IPS-18c (cell line): ENCODE data around the gene NDUFS3.

Experiments
- H3K4me3 ChIP-seq: 2 replicates; pipeline ENCODE4 v1.7.0; 2013; ENCODE audit warnings: low read depth, mild to moderate bottlenecking, low read length, moderate library complexity; ENCODE audit not compliant: insufficient read depth
- H3K9me3 ChIP-seq: one replicate; pipeline ENCODE4 v1.6.1; 2013; ENCODE audit warnings: mild to moderate bottlenecking, low read length, moderate library complexity; ENCODE audit not compliant: control insufficient read depth, insufficient read depth

The NDUFS3 gene

DNA sequence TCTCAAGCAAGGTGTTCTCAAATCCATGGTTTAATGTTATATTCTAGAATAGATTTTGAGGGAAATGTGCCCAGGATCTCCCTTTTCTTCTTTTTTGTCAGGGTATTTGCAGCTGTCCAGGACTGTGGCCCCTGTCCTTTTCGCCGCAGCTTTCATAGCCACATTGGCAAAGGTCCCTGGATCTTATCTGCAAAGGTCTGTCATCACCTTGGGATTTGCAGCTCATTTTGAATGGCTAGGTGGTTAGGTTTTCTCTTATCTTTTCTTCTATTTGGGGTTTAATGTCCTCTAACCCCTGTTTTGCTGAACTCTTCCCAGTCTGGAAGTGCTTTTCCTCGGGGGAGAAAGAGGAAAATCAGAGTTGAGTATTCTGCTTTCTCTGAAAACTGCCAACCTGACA is 27.0 kb downstream of the NDUFS3 start:
- no peaks in the 10 kb centered on the region for H3K9me3 ChIP-seq
- no peak overlapping the region for H3K4me3 ChIP-seq

DNA sequence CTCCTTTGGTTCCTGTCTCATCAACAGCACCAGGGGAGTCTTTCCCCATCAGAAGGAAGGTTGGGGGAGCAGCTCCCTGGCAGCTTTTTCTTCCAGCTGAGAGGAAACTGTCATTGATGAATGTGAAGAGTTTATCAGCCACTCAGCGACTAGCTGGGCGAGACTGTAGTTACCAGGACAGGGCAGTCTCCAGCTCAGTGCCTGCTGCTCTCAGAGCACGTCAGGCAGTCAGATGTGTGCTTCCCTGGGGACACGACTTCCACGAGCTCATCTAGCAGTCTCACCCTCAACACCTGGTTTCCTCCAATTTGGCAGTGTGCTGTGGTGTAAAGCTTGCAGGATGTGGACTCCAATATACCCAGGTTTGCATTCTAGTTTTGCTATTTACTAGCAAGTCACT is 27.9 kb downstream of the NDUFS3 start:
- Histone ChIP-seq H3K4me3 (no peak overlapping the region), H3K9me3 (no peaks in the 10 kb centered on the region)

DNA sequence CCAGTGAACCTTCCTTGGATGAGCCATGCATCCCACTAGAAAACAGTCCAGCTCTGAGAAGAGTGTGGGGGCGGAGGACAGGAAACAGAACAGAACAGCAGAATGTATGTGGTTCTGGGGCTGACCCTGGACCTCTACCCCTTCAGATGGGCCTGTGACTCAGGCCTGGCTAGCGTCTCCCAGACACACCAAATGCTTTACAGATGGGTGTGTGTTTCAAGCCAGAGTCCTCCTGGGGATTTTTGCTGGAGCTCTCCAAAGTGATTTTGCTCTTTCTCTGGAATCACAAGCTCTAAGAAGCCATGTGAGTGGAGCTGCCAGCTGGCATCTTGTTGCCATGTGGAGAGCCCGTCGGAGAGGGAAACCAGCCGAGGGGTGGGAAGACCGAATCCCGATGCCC is 28.5 kb downstream of the NDUFS3 start:
- H3K9me3 ChIP-seq: no peaks in the 10 kb centered on the region
- no peak overlapping the region for H3K4me3 ChIP-seq

- Histone ChIP-seq H3K4me3 (no peak overlapping the region), H3K9me3 (no peaks in the 10 kb centered on the region)
These were observed 30.8 kb downstream of the NDUFS3 start for GRCh38 chr11:47609675-47610074.

DNA sequence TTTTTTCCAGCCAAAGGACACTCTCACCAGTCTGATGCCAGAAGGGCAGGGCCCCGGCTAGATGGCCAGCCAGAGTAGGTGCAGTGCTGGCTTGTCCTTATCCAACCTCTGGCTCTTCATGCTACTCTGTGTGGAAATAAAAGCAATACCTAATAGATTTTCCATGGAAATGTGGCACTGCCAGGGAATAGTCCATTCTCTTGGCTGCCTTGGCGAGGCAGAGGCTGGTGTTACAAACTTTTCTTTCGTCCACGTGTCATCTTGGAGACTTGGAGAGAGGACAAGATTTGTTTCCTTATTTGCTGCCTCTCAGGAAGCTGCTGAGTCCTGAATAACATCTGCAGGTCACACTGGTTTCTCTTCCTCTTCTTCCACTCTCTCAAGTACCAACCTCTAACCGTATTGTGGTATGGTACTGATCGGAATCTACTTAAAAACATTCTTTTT is 32.5 kb downstream of the NDUFS3 start:
- no peak overlapping the region for H3K4me3 ChIP-seq
- H3K9me3 ChIP-seq: no peaks in the 10 kb centered on the region

DNA sequence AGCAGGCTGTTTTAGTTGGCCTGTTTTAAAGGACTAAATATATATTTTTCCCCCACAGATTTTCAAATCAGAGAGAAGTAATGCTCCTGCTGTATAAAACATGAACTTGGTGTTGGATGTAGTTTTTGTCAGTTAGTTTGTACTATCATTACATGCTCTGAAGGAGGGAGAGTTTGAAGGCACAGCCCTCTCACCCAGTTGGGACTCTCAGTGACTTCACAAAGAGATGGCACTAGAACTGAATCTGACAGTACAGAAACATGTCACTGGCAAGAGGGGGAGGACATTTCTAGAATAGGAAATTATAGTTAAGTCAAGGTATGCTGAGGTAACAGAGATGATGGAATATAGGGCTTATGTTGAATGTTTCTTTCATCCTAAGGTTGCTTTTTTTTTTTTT is 36.4 kb downstream of the NDUFS3 start:
- Histone ChIP-seq H3K4me3 (no peak overlapping the region), H3K9me3 (no peaks in the 10 kb centered on the region)

DNA sequence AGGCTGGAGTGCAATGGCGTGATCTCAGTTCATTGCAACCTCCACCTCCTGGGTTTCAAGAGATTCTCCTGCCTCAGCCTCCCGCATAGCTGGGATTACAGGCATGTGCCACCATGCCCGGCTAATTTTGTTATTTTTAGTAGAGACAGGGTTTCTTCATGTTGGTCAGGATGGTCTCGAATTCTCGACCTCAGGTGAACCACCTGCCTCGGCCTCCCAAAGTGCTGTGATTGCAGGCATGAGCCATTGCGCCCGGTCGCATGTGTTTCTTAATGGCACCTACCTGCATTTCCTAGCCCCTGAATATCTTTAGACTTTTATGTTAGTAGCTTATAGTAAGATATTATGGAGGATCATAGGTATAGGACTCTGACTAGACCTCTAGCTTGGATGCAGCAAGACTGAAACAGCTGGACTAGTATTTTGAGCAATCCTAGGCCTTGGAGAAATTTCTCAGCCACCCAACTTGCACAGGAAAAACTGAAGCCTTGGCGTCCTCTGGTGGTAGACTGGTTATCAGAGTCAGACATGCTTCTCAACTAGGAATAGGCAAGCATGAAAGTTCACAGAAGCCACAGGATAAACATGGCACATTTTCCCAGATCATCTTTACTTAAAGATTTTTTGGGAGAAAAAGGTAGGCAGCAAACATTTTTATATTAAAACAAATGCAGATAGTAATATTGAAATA is 38.0 kb downstream of the NDUFS3 start:
- no peaks in the 10 kb centered on the region for H3K9me3 ChIP-seq
- H3K4me3 ChIP-seq: no peak overlapping the region

GRCh38 chr11:47617417-47617809 is 38.5 kb downstream of the NDUFS3 start:
- no peaks in the 10 kb centered on the region for H3K9me3 ChIP-seq
- no peak overlapping the region for H3K4me3 ChIP-seq

DNA sequence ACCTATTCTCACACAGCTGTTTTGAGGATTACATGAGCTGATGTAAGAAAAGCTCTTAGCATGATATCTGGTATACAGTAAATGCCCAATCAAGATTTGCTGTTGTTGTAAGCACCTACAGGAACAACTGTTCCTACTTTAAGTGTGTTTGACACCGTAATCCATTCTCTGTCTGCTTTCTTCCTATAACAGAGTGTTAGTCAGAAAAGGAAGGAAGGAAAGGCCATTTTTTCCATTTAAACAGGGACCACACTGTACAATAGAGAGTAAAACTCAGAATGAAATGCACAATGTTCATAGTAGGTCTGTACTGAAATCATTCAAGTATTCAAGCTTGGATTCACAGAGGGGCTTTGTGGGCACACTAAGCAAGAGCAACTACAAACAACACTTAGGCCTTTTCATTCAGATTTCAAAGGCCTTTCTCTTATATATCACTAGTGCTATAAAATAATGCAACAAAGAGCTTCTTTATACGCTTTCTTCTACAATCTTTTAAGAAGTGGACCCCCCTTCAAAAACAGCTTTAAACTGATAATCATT is 42.0 kb downstream of the NDUFS3 start:
- no peak overlapping the region for H3K4me3 ChIP-seq
- no peaks in the 10 kb centered on the region for H3K9me3 ChIP-seq

DNA sequence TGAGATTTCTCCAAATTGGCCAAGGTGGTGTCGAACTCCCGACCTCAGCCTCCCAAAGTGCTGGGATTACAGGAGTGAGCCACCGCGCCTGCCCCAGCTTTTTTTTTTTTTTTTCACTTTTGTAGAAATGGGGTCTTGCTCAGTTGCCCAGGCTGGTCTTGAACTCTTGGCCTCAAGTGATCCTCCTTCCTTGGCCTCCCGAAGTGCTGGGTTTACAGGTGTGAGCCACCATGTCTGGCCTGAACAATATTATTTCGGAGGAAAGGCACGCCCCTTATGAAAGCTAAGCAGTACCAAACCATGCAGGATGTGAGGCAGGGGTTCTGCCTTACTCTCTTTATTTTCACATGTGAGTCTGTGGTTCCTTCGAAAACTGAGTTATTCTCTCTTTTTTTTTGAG is 47.4 kb downstream of the NDUFS3 start:
- no peak overlapping the region for H3K4me3 ChIP-seq

DNA sequence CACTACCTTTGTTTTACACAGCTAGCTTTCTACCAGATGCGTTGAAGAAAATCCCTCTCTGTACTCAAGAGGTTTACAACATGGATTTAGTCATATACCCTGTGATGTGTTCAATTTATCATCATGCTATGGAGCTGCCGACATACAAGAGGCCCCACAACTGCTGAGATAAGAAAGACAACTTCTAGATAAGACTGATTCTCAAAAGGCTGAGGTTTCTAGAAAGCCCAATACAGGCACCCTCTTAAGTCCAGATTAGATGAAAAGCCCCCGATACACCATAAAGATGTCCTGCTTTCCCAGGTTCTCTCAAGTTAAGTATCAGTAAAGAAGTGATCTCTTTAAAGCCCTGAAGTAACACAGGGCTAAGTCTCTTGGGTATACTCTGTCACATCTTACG is 49.2 kb downstream of the NDUFS3 start:
- no peaks in the 10 kb centered on the region for H3K9me3 ChIP-seq
- no peak overlapping the region for H3K4me3 ChIP-seq

More for the DNA sequence above, 47.4 kb downstream of the NDUFS3 start:
- no peaks in the 10 kb centered on the region for H3K9me3 ChIP-seq

DNA sequence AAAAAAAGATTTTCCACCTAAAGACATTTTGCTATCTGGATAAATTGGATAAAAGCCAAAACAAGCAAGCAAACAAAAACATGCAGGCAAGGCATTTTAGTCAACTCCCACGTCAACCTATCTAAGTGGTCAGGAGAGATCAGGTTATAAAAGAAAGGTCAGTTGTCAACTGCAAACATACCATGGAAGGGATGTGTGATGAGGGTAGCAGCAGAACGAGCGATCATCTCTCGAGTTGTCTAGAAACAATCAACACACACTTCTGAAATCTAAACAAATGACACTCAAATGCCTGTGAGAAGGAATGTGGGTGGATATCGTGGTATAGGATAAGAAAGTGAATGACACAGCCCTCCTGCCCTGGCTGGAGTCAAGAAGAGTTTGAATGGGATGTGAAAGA is 52.6 kb downstream of the NDUFS3 start:
- no peaks in the 10 kb centered on the region for H3K9me3 ChIP-seq
- H3K4me3 ChIP-seq: no peak overlapping the region
